SKM-1 treated with dmso at 0.1 percent for 144 hours (cell line): ENCODE results near the gene NTF4.
A peak's percentile ranks its signal among the peaks of the same experiment; 100 is the strongest.
"Not testable (repeated sequence)": the region's sequence is repeated elsewhere in the genome, so short reads cannot be mapped to it uniquely, and the experiment has no call there.

Experiments
- DNase-seq: peaks from one replicate; lab custom pipeline; 2025; ENCODE audit not compliant: unreplicated experiment; lab: John Stamatoyannopoulos, UW

The NTF4 gene

GRCh38 chr19:49091391-49092038 is 26.9 kb upstream of the NTF4 start:
- DNase-seq: no peak

GRCh38 chr19:49086296-49086695 is 21.7 kb upstream of the NTF4 start:
- no peak for DNase-seq

- DNase-seq: no peak
Measured at GRCh38 chr19:49085868-49086232, 21.2 kb upstream of the NTF4 start.

GRCh38 chr19:49085020-49085867 is 20.6 kb upstream of the NTF4 start, which contains the start of gene SNRNP70:
Gene SNRNP70, plus strand, starts transcription at chr19:49085451. Its CDS starts 964 bp downstream, at chr19:49086415.
- DNase-seq: peak; percentile 80

- DNase-seq: no peak
Measured at GRCh38 chr19:49084206-49085019, 19.8 kb upstream of the NTF4 start.

- no peak for DNase-seq
Measured at GRCh38 chr19:49081273-49081672, 16.7 kb upstream of the NTF4 start.

- no peak for DNase-seq
Measured at GRCh38 chr19:49080392-49080791, 15.8 kb upstream of the NTF4 start.

- DNase-seq: not testable (repeated sequence)
Measured at GRCh38 chr19:49074869-49075268, 10.3 kb upstream of the NTF4 start.

GRCh38 chr19:49073514-49074378 is 9.1 kb upstream of the NTF4 start:
- peak; percentile 6 for DNase-seq

- no peak for DNase-seq
Measured at GRCh38 chr19:49071860-49072547, 7.4 kb upstream of the NTF4 start.

GRCh38 chr19:49070416-49070815 is 5.8 kb upstream of the NTF4 start:
- no peak for DNase-seq

GRCh38 chr19:49069026-49069425 is 4.4 kb upstream of the NTF4 start:
- DNase-seq: no peak

- no peak for DNase-seq
Measured at GRCh38 chr19:49067554-49067953, 2.9 kb upstream of the NTF4 start.

GRCh38 chr19:49065905-49066512 is 1.4 kb upstream of the NTF4 start:
- DNase-seq: no peak

GRCh38 chr19:49064029-49064629 is 489 bp downstream of the NTF4 start:
- DNase-seq: no peak

GRCh38 chr19:49061445-49061844 is 3.2 kb downstream of the NTF4 start:
- DNase-seq: no peak

GRCh38 chr19:49061000-49061399 is 3.6 kb downstream of the NTF4 start:
- DNase-seq: no peak

GRCh38 chr19:49059053-49059452 is 5.6 kb downstream of the NTF4 start:
- DNase-seq: no peak

- no peak for DNase-seq
Measured at GRCh38 chr19:49058562-49058961, 6.1 kb downstream of the NTF4 start.
